Right hindlimb (tissue), 1 donor: ENCODE measurements around the gene CNN1.
A peak's percentile ranks its signal among the peaks of the same experiment; 100 is the strongest.
"Not testable (repeated sequence)": the region's sequence is repeated elsewhere in the genome, so short reads cannot be mapped to it uniquely, and the experiment has no call there.

Source experiments
- DNase-seq: peaks from one replicate; pipeline ENCODE4 v3.0.0-alpha.2; 2018

CNN1 gene

GRCh38 chr19:11535792-11536595 is 2.7 kb upstream of the CNN1 start:
- DNase-seq, result peak; percentile 87

- peak; percentile 51 for DNase-seq
Observed at GRCh38 chr19:11539495-11540365, 1.1 kb downstream of the CNN1 start.

GRCh38 chr19:11540645-11541044 is 2.0 kb downstream of the CNN1 start:
- DNase-seq, result no peak

- DNase-seq, result no peak
Observed at GRCh38 chr19:11541238-11541637, 2.6 kb downstream of the CNN1 start.

- no peak for DNase-seq
Observed at GRCh38 chr19:11547929-11548700, 9.5 kb downstream of the CNN1 start.

- DNase-seq, result no peak
Observed at GRCh38 chr19:11549386-11549953, 10.8 kb downstream of the CNN1 start.

GRCh38 chr19:11550265-11550664 is 11.6 kb downstream of the CNN1 start:
- DNase-seq, result no peak

GRCh38 chr19:11551603-11552235 is 13.1 kb downstream of the CNN1 start:
- DNase-seq, result no peak

GRCh38 chr19:11552666-11553372 is 14.2 kb downstream of the CNN1 start:
- no peak for DNase-seq

GRCh38 chr19:11554160-11554559 is 15.5 kb downstream of the CNN1 start:
- no peak for DNase-seq

- no peak for DNase-seq
Observed at GRCh38 chr19:11555246-11555645, 16.6 kb downstream of the CNN1 start.

GRCh38 chr19:11556634-11557420 is 18.2 kb downstream of the CNN1 start:
- no peak for DNase-seq

GRCh38 chr19:11558881-11559828 is 20.5 kb downstream of the CNN1 start, which contains the start of gene ELOF1:
Gene ELOF1 (minus strand): TSS chr19:11559230. CDS start chr19:11554347, 4,883 bp downstream.
- peak; percentile 98 for DNase-seq

- DNase-seq, result peak; percentile 52
Observed at GRCh38 chr19:11560404-11561051, 21.9 kb downstream of the CNN1 start.

- DNase-seq, result no peak
Observed at GRCh38 chr19:11563532-11563931, 24.9 kb downstream of the CNN1 start.

- not testable (repeated sequence) for DNase-seq
Observed at GRCh38 chr19:11564082-11564807, 25.6 kb downstream of the CNN1 start.

GRCh38 chr19:11565649-11565980 is 27.0 kb downstream of the CNN1 start:
- DNase-seq, result not testable (repeated sequence)

GRCh38 chr19:11566164-11566563 is 27.5 kb downstream of the CNN1 start:
- no peak for DNase-seq
